Keratinocyte (primary cell): Measurements from ENCODE around the gene MICAL2. TPM values are rescaled to one million over a fixed set of nuclear protein-coding genes. Genes with fewer than 3 reads are reported as not detected.

Source experiments
- DNase-seq: peaks from one replicate; pipeline ENCODE4 v3.0.0-alpha.2; 2011; ENCODE audit warnings: low read depth, missing footprints, low spot score
- FAIRE-seq: peaks from 2 replicates; lab custom pipeline; 2011; peaks lifted over from hg19 to GRCh38; lab: Jason Lieb, UNC
- H2AFZ ChIP-seq: 2 replicates; pipeline ENCODE4 v1.6.0; 2012; ENCODE audit warnings: low read length, control low read depth, inconsistent platforms; ENCODE audit not compliant: control insufficient read depth
- H3K27ac ChIP-seq: 2 replicates; pipeline ENCODE4 v1.5.1; 2011; ENCODE audit warnings: low read length; ENCODE audit not compliant: control insufficient read depth, insufficient read depth
- H3K27me3 ChIP-seq: 3 replicates; pipeline ENCODE4 v1.6.0; 2011; ENCODE audit warnings: low read length; ENCODE audit not compliant: control insufficient read depth, insufficient read depth; ENCODE audit errors: extremely low read depth
- H3K36me3 ChIP-seq, 2 experiments: 2 replicates in 1 of 2; 3 replicates in 1 of 2; pipeline ENCODE4 v1.5.1; 2011; ENCODE audit warnings: low read length in 2 of 2, mild to moderate bottlenecking in 1 of 2; ENCODE audit not compliant: control insufficient read depth in 2 of 2, insufficient read depth in 2 of 2; ENCODE audit errors: extremely low read depth in 1 of 2
- H3K4me1 ChIP-seq: 3 replicates; pipeline ENCODE4 v1.5.1; 2011; ENCODE audit warnings: low read length; ENCODE audit not compliant: control insufficient read depth, insufficient read depth; ENCODE audit errors: extremely low read depth
- H3K4me2 ChIP-seq: 3 replicates; pipeline ENCODE4 v1.6.0; 2011; ENCODE audit warnings: low read depth, low read length; ENCODE audit not compliant: control insufficient read depth, insufficient read depth; ENCODE audit errors: extremely low read depth
- H3K4me3 ChIP-seq, 3 experiments: fragments of 200-600 bp in 1 of 3; sonication (generic) in 1 of 3; 2 replicates in 2 of 3; 3 replicates in 1 of 3; pipeline ENCODE4 v1.5.1; 2011 to 2016; ENCODE audit warnings: low read length in 3 of 3, mild to moderate bottlenecking in 3 of 3, control low read depth in 2 of 3, inconsistent platforms in 1 of 3, low read depth in 1 of 3, mixed read lengths in 1 of 3, mixed run types in 1 of 3, moderate library complexity in 1 of 3; ENCODE audit not compliant: control insufficient read depth in 2 of 3, insufficient read depth in 2 of 3; ENCODE audit errors: extremely low read depth in 1 of 3
- H3K79me2 ChIP-seq: 2 replicates; pipeline ENCODE4 v1.6.0; 2012; ENCODE audit warnings: low read length; ENCODE audit not compliant: control insufficient read depth, insufficient read depth
- H3K9ac ChIP-seq: 3 replicates; pipeline ENCODE4 v1.6.0; 2011; ENCODE audit warnings: low read length; ENCODE audit not compliant: control insufficient read depth, insufficient read depth; ENCODE audit errors: extremely low read depth
- H3K9me1 ChIP-seq: 3 replicates; pipeline ENCODE4 v1.6.0; 2011; ENCODE audit warnings: low read length; ENCODE audit not compliant: control insufficient read depth, insufficient read depth; ENCODE audit errors: extremely low read depth
- H3K9me3 ChIP-seq: 2 replicates; pipeline ENCODE4 v1.5.1; 2012; ENCODE audit warnings: low read depth, low read length; ENCODE audit not compliant: control insufficient read depth
- H4K20me1 ChIP-seq: 3 replicates; pipeline ENCODE4 v1.6.0; 2011; ENCODE audit warnings: low read length; ENCODE audit not compliant: control insufficient read depth, insufficient read depth; ENCODE audit errors: extremely low read depth
- CTCF ChIP-seq, 3 experiments: IDR thresholded peaks in 1 of 3; conservative IDR thresholded peaks in 1 of 3; optimal IDR thresholded peaks in 1 of 3; 2 replicates in 2 of 3; 3 replicates in 1 of 3; pipeline versions ENCODE3 to v1.5.1; 2011; ENCODE audit warnings: low read length in 3 of 3, mild to moderate bottlenecking in 3 of 3, moderate library complexity in 2 of 3, control low read depth in 1 of 3, inconsistent platforms in 1 of 3; ENCODE audit not compliant: insufficient read depth in 2 of 3; ENCODE audit errors: extremely low read depth in 1 of 3
- EZH2 ChIP-seq: IDR thresholded peaks from one replicate; pipeline ENCODE4 v1.6.1; 2012; ENCODE audit warnings: inconsistent platforms, mild to moderate bottlenecking, low read length, moderate library complexity
- dilution Hi-C: fragments of 300-500 bp; cut with MboI; formaldehyde crosslinking; loops from one replicate; pipeline ENCODE4 v1.7.0; 2020; ENCODE audit warnings: low sequenced_read_pairs; ENCODE audit not compliant: extremely low pct_ligation_motif_present
- polyA plus RNA-seq, 5 experiments: library from polyadenylated mRNA; depleted of rRNA in 3 of 5; stranded (reverse) in 3 of 5; stranded (forward) in 1 of 5; unstranded in 1 of 5; fragments of >200 nt; gene quantifications; 1 replicate in 1 of 5; 2 replicates in 3 of 5; 3 replicates in 1 of 5; pipeline versions ENCODE4 v1.2.1 to v1.2.3, GENCODE V29; 2011 to 2012; ENCODE audit warnings: missing spikeins in 2 of 5, low read depth in 1 of 5, low replicate concordance in 1 of 5

The MICAL2 gene
- polyA plus RNA-seq, 1 donor (not counting 4 experiments of a cell fraction or from before 2014, with no cell fraction given): 83.9 TPM

- TF ChIP-seq EZH2: no peak
- no peak for TF ChIP-seq CTCF (optimal IDR thresholded peaks at IDR 0.05 in 1 of 3, IDR thresholded peaks at IDR 0.05 in 1 of 3, conservative IDR thresholded peaks at IDR 0.05 in 1 of 3; ENCODE audit: extremely low read depth in 1 of 3, insufficient read depth in 2 of 3, low read length in 3 of 3)
- no peak overlapping the region for H2AFZ ChIP-seq
- no peaks in the 10 kb centered on the region for H4K20me1 ChIP-seq
- peaks cover 5% of the 10 kb centered on the region for H3K4me1 ChIP-seq
- H3K27ac ChIP-seq: no peak overlapping the region
- H3K4me2 ChIP-seq: no peak overlapping the region
- DNase-seq: no peak
- H3K79me2 ChIP-seq: no peaks in the 10 kb centered on the region
- H3K9me3 ChIP-seq: no peaks in the 10 kb centered on the region
- H3K9ac ChIP-seq: no peak overlapping the region
- H3K27me3 ChIP-seq: no peaks in the 10 kb centered on the region
- dilution Hi-C loops: no loop called here
- no peaks in the 10 kb centered on the region for H3K9me1 ChIP-seq
- H3K4me3 ChIP-seq: no peak overlapping the region
- FAIRE-seq: no peak
- peaks cover 80 to 83% of the 10 kb centered on the region in 2 experiments for H3K36me3 ChIP-seq
These were observed 109.9 kb downstream of the MICAL2 start for GRCh38 chr11:12220305-12220704.

- TF ChIP-seq CTCF (optimal IDR thresholded peaks at IDR 0.05 in 1 of 3, IDR thresholded peaks at IDR 0.05 in 1 of 3, conservative IDR thresholded peaks at IDR 0.05 in 1 of 3; ENCODE audit: extremely low read depth in 1 of 3, insufficient read depth in 2 of 3, low read length in 3 of 3) (no peak), EZH2 (no peak)
- FAIRE-seq (no peak), DNase-seq (no peak)
- dilution Hi-C loops: no loop called here
- no peaks in the 10 kb centered on the region for H3K9me3 ChIP-seq
- H3K4me2 ChIP-seq: no peak overlapping the region
- H3K79me2 ChIP-seq: no peaks in the 10 kb centered on the region
- H3K36me3 ChIP-seq: peaks cover 80 to 83% of the 10 kb centered on the region in 2 experiments
- H3K4me1 ChIP-seq: peaks cover 5% of the 10 kb centered on the region
- no peaks in the 10 kb centered on the region for H3K27me3 ChIP-seq
- no peak overlapping the region for H3K9ac ChIP-seq
- no peaks in the 10 kb centered on the region for H4K20me1 ChIP-seq
- H2AFZ ChIP-seq: no peak overlapping the region
- H3K27ac ChIP-seq: no peak overlapping the region
- no peak overlapping the region for H3K4me3 ChIP-seq
- no peaks in the 10 kb centered on the region for H3K9me1 ChIP-seq
These were observed 110.7 kb downstream of the MICAL2 start for GRCh38 chr11:12221051-12221535.
